HFF-Myc (cell line): ENCODE measurements around the gene TMEM248.
"Not testable (repeated sequence)": the region's sequence is repeated elsewhere in the genome, so short reads cannot be mapped to it uniquely, and the experiment has no call there.

Experiments used
- DNase-seq: peaks from one replicate; pipeline ENCODE4 v3.0.0-alpha.2; 2011; ENCODE audit warnings: low read depth; ENCODE audit errors: extremely low read depth
- H3K4me3 ChIP-seq: replicated peaks from 2 replicates; pipeline ENCODE4 v1.5.1; 2011; ENCODE audit warnings: low read depth, mild to moderate bottlenecking, control low read depth, low read length
- CTCF ChIP-seq: IDR thresholded peaks from 2 replicates; pipeline ENCODE4 v1.5.1; 2012; ENCODE audit warnings: mild to moderate bottlenecking, low read depth, low read length, control low read depth; ENCODE audit errors: missing control alignments

Gene TMEM248

GRCh38 chr7:66994691-66995049 lies 73.6 kb downstream of the TMEM248 start:
- peak; percentile 29 for TF ChIP-seq CTCF
- H3K4me3 ChIP-seq: peak overlapping the region; percentile 82
- DNase-seq: peak; percentile 20

- peak within 1 kb of the TSS; percentile 82 for H3K4me3 ChIP-seq
- peak; percentile 98 for DNase-seq
Observed at GRCh38 chr7:66995050-66995776, 74.2 kb downstream of the TMEM248 start, which contains the start of gene SBDS. TSS of gene SBDS (minus strand) at chr7:66995586. CDS start at chr7:66995417, 169 bp downstream.

- peak within 1 kb of the TSS; percentile 82 for H3K4me3 ChIP-seq
- peak; percentile 95 for DNase-seq
Observed at GRCh38 chr7:66996444-66997191, 75.6 kb downstream of the TMEM248 start, which contains the start of gene TYW1. TSS of gene TYW1 (plus strand) at chr7:66996833. CDS start at chr7:66996979, 146 bp downstream.

- peak; percentile 24 for TF ChIP-seq CTCF
- H3K4me3 ChIP-seq, DNase-seq: not testable (repeated sequence)
Observed at GRCh38 chr7:67000601-67001258, 79.7 kb downstream of the TMEM248 start.

GRCh38 chr7:67004145-67004544 lies 83.1 kb downstream of the TMEM248 start:
- H3K4me3 ChIP-seq, DNase-seq: not testable (repeated sequence)

GRCh38 chr7:67006965-67007364 lies 85.9 kb downstream of the TMEM248 start:
- DNase-seq: no peak
- no peak overlapping the region for H3K4me3 ChIP-seq
- TF ChIP-seq CTCF: no peak
